NCI-H2196 treated with DMSO at 0.1 percent for 48 hours (cell line): Measurements from ENCODE around the gene TSPAN12.
"Not testable (repeated sequence)": the region's sequence is repeated elsewhere in the genome, so short reads cannot be mapped to it uniquely, and the experiment has no call there.

Experiments
- DNase-seq: peaks from one replicate; lab custom pipeline; 2025; ENCODE audit not compliant: unreplicated experiment; lab: John Stamatoyannopoulos, UW

The TSPAN12 gene

DNA sequence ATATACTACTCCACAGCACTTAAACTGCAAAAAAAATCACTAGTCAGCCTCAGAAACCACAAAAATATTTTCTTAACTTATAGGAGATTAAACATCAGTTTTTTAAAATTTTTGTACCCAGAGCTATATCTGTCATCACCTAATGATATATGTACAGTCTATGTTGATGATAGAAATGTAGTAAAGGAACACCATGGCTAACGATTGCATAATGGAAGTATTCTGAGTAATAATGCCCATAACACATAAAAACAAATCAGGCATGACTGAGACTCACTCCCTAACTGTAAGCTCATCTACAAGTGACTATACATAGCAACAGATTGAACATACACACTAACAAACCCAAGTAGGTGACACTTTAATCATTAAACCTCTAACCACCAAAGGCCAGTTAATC, 51.3 kb downstream of the TSPAN12 start:
- no peak for DNase-seq

DNA sequence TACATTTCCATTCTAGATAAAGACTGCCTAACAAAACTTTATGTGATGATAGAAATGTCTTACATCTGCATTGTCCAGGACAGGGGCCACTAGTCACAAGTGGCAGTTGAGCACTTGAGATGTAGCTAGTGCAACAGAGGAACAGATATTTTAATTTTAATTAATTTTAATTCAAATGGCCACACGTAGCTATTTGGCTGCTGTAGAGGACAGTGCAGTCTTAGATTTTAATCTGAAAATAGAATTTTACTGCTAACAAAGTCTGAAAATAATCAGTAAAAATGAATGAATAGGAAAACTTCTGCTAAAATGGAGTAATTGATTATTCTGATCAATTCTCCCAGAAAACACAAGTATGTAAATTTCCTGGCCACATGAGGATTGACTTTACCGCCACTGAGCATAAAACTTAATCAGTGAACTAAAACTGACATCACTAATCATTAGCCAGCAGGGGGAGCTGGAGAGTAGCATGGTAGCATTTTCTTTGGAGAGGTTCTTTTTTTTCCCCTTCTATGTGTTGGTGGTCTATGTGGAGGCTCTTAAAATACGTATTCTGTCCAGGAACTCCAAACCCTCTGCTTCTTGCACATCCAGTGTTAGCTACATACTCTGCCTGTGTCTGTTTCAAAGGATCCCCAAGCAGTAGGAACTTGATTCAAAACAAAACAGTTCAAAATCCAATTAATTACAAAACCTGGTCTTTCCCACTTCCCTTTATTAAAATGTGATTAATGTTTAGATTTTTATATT, 52.1 kb downstream of the TSPAN12 start:
- DNase-seq: no peak

DNA sequence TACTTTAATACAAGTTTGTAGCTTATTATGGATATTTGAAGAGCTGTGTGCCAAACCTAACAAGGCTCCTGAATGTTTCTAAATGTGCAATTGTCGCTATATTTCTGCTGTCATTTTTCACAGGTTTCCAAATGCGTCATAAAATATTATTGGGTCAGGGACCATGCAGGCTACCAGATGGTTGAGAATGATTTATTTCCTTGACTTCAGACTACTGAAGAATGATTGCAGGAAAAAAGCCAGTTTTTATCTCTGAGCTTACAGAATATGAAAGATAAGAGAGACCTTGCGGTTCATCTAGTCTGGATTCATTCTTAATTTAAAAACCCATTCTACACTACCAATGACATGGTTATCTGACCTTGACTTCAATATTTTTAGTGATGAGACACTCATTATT, 55.2 kb downstream of the TSPAN12 start:
- DNase-seq: no peak

DNA sequence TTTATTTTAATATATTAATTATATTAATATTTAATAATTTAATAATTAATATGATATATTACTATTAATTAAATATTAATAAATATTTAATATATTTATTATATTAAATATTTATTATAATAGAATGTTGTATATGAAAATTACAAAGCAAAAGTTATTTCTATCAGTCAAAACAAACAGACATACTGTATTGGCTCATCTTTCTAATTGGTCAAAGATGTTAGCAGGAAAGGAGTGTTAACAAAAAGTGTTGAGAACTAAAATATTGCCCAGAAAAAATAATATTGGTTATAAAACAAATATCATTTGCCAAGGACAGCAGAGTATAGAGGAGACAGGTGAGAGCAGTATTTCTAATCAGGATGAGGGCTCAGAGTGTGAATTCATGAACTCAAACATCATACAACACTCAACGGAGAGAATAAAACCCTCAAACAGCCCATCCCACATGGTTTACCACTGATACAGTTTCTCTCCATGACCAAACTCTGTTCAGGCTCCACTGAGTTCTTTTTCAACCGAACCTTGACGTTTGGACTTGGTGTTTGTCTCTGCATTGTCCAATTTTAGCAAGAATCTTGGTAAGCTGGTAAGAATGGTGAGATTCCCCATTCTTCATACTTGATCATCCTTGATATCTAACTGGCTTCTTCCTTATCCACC, 58.0 kb downstream of the TSPAN12 start:
- DNase-seq: no peak

DNA sequence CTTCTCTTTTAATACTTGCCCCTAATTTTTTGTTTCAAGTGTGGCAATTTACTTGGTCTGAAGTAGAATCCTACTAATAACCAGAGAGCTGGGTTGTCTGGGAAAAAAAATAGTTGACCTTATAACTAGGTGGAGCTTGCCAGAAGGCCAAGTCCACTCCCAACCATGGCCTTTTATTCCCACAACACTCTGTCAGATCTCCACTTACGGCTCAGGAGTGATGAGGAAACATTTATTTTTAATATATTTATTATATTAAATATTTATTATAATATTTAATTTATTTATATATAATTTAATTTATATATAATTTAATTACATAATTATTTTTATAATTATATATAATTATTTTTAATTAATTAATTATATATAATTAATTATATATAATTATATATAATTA, 58.8 kb downstream of the TSPAN12 start:
- DNase-seq: no peak

DNA sequence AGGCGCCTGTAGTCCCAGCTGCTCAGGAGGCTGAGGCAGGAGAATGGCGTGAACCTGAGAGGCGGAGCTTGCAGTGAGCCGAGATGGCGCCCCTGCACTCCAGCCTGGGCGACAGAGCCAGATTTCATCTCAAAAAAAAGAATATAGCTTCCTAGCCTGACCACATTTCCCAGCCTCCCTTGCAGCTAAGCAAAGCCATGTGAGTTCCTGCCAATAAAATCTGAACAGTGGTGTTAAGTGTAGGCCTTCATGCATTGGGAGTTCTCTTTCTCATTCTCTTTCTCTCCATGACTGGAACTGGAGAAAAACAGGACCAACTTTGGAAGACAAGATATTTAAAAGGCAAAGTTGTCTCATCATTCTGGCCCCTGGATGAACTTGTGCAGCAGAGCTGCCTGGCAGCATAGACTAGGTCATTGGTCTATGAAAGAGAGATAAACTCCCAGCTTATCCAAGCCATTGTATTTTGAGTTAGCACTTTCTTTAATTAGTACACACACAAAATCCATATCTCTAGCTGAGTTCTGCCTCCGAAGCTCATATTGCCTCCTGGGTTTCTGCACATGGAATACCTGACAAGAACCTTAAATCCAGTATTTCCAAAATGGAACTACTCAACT, 60.8 kb downstream of the TSPAN12 start:
- DNase-seq: no peak

DNA sequence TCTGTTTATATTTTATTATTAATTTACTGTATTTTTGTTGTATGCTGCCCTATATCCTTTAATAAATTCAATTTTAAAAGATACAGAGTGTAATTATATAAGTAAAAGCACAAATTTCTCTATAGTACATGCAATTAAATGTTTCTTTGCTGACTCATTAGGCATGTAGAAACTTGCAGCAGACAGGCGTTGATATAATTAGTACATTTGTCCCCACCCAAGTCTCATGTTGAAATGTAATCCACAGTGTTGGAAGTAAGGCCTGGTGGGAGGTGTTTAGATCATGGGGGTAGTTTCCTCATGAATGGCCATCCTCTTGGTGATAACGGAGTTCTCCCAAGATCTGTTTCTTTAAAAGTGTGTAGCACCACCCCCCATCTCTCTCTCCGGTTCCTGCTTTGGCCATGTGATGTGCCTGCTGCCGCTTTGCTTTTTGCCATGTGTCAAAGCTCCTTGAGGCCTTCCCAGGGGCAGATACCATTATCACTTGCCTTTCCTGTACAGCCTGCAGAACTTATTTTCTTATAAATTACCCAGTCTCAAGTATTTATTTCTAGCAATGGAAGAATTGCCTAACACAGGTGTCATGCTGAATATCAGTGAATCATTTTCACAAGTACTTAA, 63.7 kb downstream of the TSPAN12 start:
- no peak for DNase-seq

DNA sequence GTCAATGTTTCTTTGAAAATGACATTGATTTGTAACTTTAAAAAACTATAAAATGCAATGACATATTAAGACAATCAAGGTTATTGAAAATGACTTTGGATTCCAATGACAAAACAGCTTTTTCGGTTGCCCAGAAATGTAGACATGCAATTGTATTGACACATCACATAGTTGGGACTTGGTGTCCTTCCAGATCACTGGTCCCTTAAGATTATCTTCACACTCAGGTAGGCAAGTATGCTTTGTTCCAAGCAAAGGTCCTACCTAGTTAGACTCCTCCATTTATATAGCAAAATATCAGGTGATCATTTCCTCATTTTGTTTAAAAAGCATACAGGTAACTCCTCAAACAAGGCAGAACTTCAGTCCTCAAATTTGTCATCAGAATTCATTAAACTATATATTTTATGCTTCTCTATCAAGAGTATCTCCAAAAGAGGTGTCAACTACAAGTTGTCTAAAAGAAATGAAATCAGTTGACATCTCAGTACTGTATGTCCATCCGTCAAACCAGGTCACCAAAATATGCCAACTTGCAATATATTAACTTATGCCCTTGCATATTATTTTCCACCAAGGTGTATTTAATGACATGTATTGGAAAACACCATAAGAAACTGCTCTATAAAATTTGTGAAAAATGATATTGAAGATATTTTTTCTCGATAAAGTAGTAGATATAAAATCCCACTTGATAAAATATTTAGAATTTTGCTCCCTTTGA, 64.6 kb downstream of the TSPAN12 start:
- DNase-seq: no peak

DNA sequence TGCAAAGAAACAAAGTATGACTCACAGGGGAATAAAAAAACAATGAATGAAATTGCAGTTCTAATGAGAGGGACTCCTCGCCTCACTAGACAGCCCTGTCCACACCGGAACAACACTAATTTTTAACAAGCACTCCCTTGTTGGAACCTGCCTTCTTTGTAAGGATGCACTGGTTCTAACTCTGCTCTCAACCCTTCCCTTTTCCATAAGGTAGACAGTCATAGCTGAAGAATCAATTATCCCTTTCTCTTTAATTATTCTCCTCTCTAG, 65.1 kb downstream of the TSPAN12 start:
- DNase-seq: no peak

DNA sequence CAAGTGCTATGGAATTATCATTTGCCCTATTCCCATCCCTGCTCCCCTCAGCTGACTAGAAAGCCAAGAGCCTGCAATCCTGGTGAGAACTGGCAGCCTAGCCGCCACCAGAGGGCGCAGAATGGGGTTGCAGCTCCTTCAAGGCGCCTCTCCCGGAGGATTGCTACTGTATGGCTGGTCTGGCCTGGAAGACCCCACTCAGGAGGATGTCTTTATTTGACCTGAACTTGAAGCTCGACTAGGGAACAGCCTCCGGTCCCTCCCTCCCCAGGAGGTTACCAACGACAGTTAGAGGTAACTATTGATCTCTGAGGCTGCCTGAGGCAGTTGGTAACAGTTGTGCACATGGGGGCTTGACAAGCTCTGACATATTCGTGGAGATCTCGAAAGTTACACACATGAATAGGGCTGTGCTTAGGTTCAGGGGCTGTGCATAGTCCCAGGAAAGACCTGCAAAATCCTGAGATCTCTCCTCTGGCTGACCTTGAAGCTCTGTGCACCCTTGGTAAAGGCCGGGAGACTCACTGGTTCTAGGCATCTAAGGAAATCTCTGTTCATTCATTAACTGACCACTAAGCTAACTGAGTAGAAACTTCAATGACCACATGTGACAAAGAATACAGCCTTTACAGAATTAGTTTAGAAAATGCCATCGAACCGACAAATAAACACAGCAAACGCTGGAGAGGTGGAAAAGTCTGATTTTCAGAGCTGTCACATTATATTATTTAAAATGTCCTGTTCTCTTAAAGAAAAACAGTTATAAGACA, 65.7 kb downstream of the TSPAN12 start:
- DNase-seq: no peak

DNA sequence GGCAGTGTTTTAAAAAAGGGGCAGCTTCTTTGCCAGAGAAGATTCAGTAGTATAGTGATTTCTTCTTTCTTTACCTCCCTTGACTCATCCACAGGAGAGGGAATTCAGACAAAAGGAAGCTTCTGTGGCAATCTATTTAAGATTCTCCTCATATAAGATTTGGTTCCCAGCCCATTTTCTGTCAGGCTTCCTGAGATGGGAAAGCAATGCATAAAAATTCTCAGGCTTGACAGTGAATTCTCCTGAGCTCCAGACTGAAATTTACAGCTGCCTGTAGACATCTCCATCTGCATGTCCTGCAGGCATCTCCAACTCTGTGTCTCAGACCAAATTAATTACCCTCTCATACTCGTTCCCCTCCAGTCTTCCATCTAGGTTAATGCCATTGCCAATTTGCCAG, 72.8 kb downstream of the TSPAN12 start:
- DNase-seq: no peak

DNA sequence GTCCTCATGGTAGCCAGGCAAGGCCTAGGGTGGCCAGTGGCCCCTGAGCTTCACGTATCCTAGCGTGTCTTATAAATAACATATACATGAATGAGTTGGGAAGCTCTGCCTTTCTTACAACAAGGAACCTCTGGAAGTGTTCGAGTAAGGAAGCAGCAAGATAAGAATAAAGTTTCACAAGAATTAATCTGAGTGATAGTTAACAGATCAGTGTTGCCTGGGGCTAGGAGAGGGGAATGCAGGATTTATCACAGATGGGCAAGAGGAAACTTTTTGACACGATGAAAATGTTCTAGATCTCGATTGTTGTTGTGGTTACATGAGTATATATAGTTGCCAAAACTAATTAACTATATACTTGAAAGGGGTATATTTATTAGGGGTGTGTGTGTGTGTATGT, 74.2 kb downstream of the TSPAN12 start:
- DNase-seq: no peak

DNA sequence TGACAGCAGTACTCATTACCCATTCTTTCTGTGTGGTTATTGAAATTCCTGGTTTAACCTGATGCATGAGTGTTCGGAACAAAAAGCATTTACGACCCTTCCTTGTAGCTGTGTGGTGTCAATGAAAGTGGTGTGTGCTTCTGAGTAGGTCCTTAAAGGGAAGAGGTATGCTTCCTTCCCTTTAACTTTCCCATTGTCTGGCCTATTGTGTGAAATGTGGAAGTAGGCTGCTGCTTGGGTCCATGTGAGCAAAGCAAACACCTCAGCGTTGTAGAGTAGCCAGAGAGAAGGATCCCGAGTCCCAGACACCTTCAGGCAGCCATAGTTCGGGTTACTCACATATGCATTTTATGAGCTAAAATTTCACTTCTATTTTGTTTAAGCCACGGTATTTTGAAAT, 74.7 kb downstream of the TSPAN12 start:
- DNase-seq: no peak

DNA sequence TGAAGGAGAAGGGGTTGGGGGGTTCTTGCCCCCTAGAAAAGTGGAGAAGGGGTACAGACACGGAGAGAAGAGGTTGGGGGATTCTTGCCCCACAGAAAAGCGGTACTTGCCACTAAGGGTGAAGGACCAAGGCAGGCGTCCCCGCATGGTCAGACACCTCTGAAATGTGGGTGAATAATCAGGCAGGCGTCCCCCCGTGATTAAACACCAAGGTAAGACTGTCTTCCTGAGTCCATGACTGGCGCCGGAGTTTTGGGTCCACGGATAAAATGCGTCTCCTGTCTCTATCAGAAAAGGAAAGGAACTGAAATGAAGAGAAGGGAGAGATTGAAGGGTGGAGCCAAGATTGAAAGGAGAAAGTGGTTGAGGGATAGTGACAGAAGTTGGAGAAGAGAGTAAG, 76.0 kb downstream of the TSPAN12 start:
- DNase-seq: not testable (repeated sequence)

DNA sequence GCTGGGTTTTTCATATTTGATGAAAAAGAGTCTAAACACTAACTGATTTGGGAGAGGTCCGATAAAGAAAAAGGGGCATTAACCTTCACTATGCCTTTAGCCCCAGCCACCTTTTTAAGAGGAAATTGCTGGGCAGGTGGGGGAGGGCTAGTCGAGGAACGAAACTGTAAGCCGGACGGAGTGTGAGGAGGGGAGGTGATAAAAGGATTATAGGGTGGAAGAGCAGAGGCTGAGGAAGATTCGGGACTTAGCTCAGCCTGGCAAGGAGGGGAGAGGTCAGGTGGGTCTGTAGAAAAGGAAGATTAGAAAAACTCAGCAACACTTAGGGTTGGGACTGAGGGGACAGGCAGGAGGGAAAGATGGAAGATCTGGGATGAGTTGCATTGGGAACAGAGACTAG, 77.0 kb downstream of the TSPAN12 start:
- DNase-seq: no peak

DNA sequence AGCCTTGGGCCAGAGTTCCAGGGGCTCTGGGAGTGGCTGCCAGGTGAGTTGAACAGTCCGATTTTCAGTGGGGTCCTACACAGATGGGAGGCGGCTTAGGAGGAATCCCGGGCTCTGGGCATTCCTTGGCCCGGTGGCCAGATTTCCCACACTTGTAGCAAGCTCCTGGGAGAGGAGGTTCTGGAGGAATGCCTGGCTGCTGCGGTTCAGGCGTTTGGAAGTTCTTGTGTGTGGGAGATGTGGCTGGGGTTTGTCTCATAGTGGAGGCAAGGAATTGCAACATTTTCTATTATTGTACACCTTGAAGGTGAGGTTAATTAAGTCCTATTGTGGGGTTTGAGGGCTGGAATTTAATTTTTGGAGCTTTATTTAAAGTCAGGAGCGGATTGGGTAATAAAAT, 77.5 kb downstream of the TSPAN12 start:
- DNase-seq: not testable (repeated sequence)

DNA sequence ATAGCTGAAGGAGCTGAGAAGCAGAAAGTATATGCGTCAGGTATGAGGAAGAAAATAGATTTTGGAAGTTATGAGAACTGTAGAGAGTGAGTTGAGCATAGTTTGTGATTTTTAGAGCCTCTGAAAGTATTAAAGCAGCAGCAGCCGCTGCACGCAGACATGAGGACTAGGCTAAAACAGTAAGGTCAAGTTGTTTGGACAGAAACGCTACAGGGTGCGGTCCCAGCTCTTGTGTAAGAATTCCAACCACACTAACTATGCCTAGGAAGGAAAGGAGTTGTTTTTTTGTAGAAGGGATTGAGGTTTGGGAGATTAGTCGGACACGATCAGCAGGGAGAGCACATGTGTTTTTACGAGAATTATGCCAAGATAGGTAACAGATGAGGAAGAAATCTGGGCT, 78.9 kb downstream of the TSPAN12 start:
- not testable (repeated sequence) for DNase-seq

DNA sequence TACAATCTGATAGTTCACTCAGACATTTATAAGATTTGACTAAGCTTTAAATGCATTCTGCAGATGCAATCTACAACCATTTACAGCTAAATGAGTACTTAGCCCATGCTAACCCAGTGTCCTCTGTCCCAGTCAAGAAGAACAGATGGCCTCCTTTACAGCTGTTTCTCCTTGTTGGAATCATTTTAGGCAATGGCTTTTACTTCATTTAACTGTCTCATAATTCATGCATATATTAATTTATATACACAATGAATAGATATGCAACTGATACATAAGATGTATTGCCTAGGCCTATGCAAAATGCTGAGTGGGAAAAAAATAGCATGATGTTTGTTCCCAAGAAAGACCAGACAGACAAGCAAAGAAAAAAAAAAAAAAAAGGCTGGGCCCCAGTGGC, 82.2 kb downstream of the TSPAN12 start:
- no peak for DNase-seq

DNA sequence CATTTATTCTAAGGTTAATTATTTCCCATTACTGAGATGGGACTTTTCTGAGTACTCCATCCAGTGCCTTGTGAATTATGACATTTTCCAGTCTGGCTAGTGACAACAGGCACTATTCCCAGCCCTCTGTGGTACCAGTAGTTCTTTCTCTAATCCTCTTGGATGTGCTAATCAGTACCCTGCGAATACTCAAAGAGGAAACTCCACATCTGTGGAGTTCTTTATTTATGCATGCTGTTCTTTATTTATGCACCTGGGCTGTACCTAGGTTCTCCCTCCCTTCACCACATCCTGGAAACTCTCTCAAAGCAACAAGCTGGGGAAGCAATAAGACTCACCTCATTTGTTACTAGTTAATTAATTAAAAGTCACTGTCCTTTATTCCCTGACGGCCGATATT, 83.5 kb downstream of the TSPAN12 start:
- DNase-seq: no peak

DNA sequence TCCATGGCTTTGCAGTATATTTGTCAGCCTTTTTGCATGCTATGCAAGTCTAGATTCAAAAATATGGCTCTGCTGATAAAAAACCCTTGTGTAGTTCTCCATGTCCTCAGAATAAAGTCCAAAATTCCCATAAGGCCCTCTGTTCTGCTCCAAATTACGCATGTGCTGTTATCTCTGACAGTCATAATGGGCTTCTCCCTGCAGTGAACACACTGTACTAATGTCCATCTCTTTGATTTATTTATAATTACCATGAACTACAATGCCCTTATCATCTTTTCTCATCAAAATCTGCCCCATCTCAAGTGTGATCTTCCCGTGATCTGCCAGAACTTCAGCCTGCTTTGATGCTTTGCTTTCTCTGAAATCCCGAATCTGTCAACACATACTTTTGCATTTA, 87.7 kb downstream of the TSPAN12 start:
- DNase-seq: no peak

DNA sequence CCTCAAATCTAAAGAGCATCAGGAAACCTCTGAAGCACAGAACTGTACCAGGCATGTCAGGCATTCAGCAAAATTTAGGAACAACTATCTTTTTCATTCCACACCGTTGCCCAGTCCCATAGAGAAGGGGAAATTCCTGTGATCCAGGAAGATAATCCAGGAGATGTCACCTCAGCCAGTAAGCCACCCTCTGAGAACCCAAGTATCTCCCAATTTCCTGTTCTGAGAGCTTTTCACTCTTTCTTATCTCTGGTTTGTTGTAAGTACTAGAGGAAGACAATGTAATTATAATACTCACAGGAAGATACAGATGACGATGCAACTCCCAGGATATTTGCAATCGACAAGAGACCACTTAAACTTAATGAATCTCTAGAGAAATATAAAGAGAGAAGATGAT, 97.1 kb downstream of the TSPAN12 start:
- DNase-seq: no peak
